GM18870 (cell line): ENCODE data around the gene LRRC57.
"Not testable (repeated sequence)": the region's sequence is repeated elsewhere in the genome, so short reads cannot be mapped to it uniquely, and the experiment has no call there.

Experiments used
- ATAC-seq: cut with Tn5 transposase; IDR thresholded peaks from one replicate; pipeline ENCODE4 v1.9.1; 2021; ENCODE audit warnings: moderate library complexity; ENCODE audit not compliant: unreplicated experiment

Gene LRRC57

DNA sequence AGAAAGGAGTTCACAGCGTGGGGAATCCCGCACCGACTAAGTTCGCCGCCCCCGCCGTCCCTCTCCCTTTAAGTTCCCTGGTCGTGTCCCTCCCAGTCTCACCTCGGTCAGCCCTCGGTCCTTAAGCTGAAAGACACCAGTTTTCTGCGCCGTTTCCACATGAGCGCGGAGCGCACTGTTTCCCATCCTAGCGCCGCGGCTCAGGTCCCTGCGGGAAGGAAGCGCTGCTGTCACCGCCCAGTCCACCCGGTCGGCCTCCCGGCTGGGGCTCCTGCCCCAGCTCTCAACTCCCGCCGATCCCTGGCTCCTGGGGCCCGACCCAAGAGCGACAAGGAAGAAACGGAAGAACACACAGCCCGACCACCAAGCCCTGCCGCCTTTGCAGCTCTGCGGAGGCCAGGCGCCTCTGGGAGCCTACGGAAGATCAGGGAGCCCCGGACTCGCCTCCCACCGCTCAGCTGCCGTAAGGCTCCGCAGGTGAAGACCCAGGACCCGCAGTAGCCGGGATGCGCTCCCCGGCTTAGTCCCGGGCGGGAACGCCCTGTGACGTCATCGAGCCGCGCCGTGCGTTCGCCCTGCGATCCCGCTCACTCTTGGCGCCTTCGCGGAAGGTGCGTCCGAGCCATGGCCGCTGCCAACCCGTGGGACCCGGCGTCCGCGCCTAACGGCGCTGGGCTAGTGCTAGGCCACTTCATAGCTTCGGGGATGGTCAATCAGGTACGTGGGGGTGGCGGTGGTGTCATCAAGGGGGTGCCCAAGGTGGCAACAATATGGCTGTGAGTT is at the start of gene LRRC57, which contains the start of gene HAUS2:
Gene LRRC57, minus strand, starts transcription at position 545 of the 783 bp plus-strand sequence. Its CDS starts 359 bp downstream, at position 186.
Gene HAUS2, plus strand, starts transcription at position 590 of the 783 bp plus-strand sequence. Its CDS starts 35 bp downstream, at position 625.
- peak; percentile 57 for ATAC-seq

DNA sequence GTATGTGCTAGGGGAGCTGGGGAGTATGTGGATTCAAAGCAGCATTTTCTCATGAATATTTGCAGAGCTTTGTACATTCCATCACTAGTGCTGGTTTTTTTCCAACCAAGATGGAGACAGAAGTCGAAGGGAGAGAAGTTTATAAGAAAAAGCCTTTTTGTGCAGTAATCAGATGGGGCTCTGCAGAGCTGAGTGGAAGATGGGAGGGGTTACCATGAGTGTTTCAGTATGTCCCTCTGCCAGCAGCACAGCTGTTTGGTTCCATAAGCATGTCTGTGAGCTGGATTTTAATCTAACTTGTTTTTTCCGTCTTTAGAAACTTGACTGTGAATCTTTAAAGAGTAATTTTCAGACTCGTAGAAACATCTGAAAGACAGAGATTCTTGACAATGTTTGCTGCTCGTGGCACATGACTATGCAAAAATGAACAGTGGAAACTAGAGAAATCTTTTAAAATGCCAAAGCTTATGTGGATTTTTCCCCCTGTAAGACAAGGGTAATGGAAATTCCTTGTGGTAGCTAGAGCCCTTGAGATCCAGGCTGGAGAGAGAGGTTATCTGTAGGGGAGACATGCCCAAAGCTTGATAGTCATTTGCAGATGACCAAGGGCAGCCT is 47.1 kb upstream of the LRRC57 start:
- ATAC-seq = no peak

DNA sequence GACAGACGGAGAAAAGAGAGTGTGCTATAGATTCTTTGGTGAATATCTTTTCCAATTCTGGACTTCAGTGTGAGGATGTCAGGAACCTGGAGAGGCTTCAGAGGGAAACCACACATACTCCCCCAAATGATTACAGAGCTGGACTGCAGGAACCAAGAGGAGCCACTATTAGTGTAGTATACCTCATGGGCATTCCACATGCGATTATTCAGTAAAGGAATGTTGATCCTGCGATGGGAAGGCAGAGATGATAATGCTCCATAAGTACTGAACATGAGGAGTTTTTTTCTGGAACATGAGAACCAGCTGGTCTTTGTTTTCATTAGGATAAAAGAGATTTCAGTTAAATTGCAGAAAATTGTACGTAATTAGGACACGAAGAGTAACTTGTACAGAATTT is 45.5 kb upstream of the LRRC57 start:
- ATAC-seq = no peak

- no peak for ATAC-seq
Observed at GRCh38 chr15:42593143-42593542, 44.5 kb upstream of the LRRC57 start.

DNA sequence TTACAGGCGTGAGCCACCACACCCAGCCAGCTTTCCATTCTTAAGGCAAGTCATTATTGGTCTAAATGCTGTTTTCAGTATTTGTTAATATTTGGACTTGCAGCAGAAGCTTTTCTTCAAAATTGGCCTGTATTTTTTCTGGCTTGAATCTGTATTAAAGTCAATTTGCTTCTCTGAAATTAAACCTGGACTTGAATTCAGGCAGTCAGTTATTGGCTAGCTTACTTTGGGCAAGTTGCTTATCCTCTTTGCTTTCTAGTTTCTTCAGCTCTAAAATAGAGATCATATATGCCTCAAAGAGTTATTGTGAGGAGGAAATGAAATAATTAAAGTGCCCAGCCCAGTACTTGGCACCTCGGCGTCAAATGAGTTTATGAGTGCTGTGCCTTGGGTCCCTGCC is 44.1 kb upstream of the LRRC57 start:
- ATAC-seq = no peak

DNA sequence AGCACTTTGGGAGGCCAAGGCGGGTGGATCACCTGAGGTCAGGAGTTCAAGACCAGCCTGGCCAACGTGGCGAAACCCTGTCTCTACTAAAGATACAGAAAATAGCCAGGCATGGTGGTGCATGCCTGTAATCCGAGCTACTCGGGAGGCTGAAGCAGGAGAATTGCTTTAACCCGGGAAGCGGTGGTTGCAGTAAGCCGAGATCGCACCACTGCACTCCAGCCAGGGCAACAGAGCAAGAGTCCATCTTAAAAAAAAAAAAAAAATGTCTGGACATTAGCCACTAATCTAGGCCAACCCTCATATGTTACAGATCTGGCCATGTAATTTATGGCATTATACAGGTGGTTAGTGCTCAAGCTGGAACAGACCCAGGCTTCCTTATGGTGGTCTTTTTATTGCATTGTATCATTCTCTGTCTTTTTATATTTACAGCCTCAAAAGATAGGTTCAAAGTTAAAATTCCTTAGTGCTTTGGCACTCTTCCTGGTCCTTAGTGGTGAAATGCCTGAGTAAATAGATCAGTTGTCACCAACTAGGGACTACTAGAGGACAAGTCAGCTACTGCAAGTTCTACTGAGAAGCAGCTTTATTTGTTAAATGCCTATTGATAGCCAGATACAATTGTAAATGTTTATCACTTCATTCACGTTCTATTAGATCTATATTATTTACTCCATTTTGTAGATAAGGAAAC is 42.8 kb upstream of the LRRC57 start:
- ATAC-seq = no peak

- ATAC-seq = no peak
Observed at GRCh38 chr15:42590619-42591237, 42.1 kb upstream of the LRRC57 start.

DNA sequence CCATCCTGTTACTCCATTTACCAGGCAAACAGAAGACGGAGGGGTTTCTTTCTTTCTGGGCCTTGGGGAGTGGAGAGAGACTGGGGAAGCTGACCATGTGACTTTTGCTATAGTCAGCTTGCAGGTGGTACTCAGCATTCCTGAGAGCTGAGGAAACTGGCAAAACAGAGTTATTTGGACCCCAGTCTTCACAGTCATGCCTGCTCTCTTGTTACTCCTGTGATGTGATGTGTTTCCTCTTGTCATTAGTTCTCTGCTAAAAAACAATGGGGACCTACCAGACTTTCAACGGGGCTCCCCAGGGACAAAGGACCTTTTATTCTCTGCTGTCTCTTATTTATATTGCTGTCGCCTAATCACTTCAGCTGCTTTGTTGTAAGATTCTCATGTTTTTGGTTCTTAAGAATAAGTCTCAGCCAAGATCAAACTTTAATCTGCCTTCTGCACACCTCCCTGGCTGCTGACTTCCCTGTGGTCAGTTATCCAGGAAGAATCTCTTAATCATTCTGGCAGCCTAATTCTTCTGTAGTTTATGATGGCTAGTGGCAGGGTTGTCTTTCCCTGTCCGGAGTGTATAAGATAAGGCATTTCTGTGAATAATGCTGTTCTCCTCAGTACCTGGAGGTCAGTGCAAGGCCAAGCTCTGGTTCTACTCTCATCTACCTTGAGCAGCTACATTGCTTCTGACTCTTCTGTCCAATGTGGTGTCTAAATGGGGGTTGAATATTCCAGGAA is 35.6 kb upstream of the LRRC57 start:
- no peak for ATAC-seq

DNA sequence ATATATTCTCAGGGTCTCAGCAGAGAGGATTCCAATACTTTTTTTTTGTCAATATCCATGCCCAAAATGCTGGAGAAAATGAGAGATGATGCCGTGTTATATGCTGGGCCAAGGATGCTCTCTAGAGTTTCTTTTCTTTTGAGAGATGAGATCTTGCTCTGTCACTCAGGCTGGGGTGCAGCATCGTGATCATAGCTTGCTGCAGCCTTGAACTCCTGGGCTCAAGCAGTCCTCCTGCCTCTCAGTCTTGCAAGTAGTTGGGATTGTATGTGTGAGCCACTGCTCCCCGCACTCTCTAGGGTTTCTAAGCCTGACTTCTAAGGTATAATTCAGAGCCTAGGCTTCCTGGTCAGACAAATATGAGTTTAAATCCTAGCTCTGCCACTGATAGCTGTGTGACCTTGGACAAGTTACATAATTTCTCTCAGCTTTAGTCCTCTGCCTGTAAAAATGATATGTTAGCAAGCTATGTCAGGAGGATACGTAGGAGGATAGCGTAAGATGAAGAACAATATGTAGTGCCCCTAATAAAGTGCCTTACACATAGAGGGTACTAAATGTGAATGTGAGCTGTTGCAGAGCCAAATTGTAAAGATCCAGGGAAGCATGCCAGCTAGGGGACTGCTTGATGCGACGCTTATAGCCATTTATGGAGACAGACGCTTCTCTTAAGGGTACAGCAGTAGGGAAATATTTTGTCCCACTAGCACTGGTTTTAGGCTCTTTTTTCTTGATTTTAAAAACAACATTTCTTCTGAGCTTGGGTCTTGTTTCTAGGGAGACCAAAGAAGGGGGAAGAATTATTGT is 34.2 kb upstream of the LRRC57 start:
- no peak for ATAC-seq

- no peak for ATAC-seq
Observed at GRCh38 chr15:42581272-42581730, 32.7 kb upstream of the LRRC57 start.

GRCh38 chr15:42578984-42579537 is 30.5 kb upstream of the LRRC57 start:
- ATAC-seq = no peak

GRCh38 chr15:42577514-42578031 is 29.0 kb upstream of the LRRC57 start:
- no peak for ATAC-seq

GRCh38 chr15:42576776-42577175 is 28.2 kb upstream of the LRRC57 start:
- ATAC-seq = no peak

DNA sequence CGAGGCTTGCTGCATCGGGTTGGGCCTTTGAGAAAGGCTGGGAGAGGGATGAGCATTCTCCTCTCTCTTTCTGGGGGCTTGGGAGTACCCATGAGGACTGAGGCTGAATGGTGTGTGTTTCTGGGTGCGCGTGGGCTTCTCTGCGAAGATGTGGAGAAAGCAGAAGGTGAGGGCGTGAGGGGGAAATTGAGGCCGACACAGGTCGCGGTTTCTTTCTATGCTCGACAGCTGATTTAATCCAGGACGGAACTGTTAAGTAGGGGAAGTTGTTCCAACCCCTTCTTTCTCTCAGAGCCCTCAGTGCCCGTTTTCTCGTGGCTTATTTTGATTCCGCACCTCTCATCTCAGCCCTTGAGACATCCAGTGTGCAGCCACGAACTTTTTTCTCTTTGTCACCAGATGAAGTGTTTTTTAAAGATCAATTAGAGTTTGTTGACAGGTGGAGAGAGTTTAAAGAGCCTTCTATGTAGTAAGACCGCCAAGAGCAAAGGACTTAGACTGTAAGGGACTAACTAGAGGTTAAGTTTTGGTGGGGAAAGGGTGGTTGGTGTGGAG is 27.5 kb upstream of the LRRC57 start:
- no peak for ATAC-seq

DNA sequence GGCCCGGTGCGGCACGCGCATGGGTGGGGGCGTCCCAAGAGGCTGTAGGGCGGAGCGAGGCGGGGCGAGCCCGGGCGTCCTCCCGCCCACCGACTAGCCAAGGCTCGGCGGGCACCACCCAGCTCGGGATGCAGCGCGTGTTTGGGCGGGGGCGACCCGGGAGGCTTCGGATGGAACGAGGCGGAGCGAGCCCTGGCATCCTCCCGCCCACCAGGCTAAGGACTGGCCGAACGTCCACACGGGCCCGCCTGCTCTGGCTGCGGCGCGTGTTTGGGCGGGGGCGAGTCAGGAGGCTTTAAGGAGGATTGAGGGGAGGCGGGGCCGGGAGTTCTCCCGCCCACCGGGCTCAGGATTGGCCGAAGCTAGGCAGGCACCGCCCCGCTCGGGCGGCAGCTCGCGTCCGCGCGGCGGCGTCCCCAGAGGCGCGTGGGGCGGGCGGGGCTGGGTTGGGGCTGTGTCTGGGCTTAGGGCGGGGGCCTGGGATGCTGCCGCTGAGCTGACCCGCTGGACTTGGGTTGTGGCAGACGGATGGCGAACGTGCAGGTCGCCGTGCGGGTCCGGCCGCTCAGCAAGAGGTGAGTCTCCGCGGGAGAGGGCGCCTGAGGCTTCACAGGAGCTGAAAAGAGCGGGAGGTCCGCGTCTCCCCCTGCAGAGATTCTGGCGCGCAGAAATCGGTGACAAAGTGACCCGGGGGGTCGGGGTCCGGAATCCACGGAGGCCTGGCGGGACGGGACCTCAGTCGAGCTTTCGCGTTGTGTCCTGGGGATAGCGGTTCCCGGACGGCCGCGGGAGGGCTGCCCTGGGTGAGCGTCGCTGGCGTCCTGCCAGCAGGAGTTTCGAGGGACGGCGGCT is 26.8 kb upstream of the LRRC57 start, which contains the start of gene STARD9:
Gene STARD9, plus strand, starts transcription at position 419 of the 852 bp plus-strand sequence. Its CDS starts 110 bp downstream, at position 529.
- ATAC-seq = peak; percentile 84

DNA sequence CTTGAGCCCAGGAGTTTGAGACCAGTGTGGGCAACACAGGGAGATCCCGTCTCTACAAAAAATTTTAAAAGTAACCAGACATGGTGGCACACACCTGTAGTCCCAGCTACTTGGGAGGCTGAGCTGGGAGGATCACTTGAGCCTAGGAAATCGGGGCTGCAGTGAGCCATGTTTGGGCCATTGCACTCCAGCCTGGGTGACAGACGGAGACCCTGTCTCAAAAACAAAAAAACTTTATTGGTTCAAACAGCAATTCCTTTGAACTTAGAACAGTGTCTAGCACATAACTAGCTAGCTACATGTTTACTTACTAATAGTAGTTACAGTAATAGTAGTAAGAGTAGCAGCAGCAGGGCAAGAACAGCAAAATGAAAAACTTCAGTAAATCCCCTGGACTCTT is 10.1 kb upstream of the LRRC57 start:
- no peak for ATAC-seq

- ATAC-seq = not testable (repeated sequence)
Observed at GRCh38 chr15:42556550-42557207, 8.1 kb upstream of the LRRC57 start.
